HG03460 (cell line): ENCODE results near the gene KRTAP22-2.

Experiments used
- ATAC-seq: cut with Tn5 transposase; IDR thresholded peaks from one replicate; pipeline ENCODE4 v1.9.1; 2021; ENCODE audit not compliant: unreplicated experiment

The KRTAP22-2 gene

DNA sequence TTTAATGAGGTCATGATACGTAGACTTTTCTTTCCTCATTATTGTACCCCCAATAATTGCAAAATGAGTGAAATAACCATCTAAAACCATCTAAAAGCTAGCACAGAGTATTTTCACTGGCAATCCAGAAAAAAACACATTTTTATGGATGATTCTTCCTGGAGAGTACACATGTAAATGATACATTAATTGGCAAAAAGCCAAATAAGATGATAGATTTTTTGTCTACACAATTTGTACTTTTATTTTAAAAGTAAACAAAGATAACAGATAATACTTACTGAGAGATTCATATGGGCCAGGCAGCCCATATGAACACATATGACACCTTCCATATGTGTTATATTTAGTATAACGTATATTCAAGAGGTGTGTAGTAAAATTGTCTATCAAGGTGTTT lies 26.6 kb downstream of the KRTAP22-2 start:
- ATAC-seq: no peak

DNA sequence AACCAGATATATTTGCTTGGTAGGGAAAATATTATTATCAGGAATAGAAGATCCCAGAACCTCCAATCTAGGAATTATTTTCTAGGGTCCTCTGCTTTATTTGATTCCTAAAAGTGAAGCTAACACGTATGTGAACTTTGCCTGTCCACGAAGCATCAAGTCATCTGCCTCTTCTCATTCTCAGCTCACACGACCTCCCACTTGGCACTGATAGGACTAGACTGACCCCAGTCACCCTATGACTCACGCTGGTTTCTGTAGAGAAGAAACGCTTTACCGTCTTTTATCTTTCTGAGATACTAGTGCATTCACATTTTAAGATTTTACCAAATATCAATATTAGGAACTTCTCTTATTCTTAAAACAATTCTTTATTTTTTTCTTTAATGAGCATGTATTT lies 27.1 kb downstream of the KRTAP22-2 start:
- ATAC-seq: no peak

- no peak for ATAC-seq
Observed at GRCh38 chr21:30561957-30562356, 28.2 kb downstream of the KRTAP22-2 start.

DNA sequence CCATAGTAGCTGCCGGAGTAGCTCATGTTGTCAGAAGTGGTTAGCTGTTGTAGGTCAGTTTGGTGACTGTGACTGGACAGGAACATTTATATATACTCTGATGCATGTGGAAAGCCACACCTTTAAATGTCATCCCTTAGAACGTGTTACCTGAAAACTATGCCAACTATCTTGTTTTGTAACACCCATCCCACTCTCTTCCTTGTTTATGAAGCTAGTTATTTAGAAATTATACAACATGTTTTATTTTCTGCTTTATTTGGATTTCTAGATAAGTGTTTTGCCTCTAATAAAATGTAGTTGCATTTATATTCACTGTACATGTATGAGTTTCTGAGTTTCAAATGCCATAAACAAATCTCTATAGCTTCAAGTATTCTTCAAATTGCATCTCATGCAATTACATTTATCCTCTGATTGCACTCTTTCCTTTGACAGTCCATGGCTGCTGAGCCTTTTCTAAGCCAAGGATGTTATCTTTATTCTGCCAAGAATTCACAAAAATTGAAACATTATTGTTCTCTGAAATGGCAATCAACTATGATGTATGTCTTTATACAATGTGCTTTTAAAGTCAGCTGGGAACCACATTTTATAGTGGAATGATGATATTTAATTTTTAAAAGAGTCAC lies 28.8 kb downstream of the KRTAP22-2 start, which contains the start of gene KRTAP19-7:
KRTAP19-7 (minus strand) TSS at position 51 of the 632 bp plus-strand sequence; CDS start at position 26, 25 bp downstream.
- no peak for ATAC-seq

DNA sequence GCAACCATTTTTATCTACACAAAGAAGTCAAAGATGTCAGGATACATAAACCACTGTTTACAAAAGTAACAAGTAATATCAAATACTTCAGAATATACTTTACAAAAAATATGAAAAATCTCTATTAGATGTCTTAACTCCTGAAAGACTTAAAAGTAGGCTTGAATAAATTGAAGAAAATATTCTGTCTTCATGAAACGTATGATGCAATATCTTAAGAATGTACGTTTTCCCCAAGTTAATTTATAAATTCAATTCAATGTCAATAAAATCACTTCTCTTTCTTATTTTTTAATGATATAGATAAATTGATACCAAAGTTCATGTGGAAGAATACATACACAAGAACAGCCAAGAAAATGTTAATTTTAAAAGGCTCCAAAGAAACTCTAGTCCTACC lies 35.1 kb downstream of the KRTAP22-2 start:
- ATAC-seq: no peak

DNA sequence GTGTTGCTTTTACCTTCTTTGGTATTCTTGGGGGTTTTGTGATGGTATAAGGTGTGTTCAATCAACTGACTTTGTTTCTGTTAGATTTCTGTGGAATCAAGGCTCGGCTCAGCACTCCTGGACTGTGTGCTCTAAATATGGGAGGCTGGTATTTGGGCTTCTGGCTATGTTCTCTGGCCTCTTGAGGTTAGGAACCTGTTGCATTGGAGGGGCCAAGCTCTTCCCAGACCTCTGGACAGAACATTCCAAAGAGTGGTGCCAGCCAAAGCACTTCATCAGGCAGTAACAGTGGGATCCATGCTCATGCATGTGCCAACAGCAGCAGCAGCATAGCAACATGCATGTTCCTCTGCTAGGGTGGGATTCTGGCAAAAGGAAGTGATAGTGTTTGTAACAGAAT lies 37.4 kb downstream of the KRTAP22-2 start:
- no peak for ATAC-seq

GRCh38 chr21:30541764-30542163 lies 48.4 kb downstream of the KRTAP22-2 start, which contains the start of gene KRTAP19-6:
TSS of gene KRTAP19-6 (minus strand) at chr21:30541864. CDS start at chr21:30541833, 31 bp downstream.
- no peak for ATAC-seq
